A549 (cell line): Measurements from ENCODE around the gene CEP85L. TPM values are rescaled to one million over a fixed set of nuclear protein-coding genes. Genes with fewer than 3 reads are reported as not detected.

Source experiments
- ATAC-seq, 2 experiments: fragments of 200-7000 bp in 1 of 2; fragments of >200 bp in 1 of 2; cut with Nextera tagmentation in 1 of 2; cut with Tn5 transposase in 1 of 2; 3 replicates each; pipeline versions ENCODE4 v1.8.0 to v1.9.1; 2018 to 2020; ENCODE audit warnings: mild to moderate bottlenecking in 1 of 2, moderate library complexity in 1 of 2
- CTCF ChIA-PET: fragments of 300-600 bp; sonication (Branson Sonifier 250); formaldehyde crosslinking; extraction: SDS; loops from one replicate; lab custom pipeline; 2021; ENCODE audit warnings: antibody characterized with exemption, inconsistent platforms; lab: Yijun Ruan, JAX
- POLR2A ChIA-PET: fragments of 350-600 bp; formaldehyde crosslinking; extraction: SDS; loops from one replicate; lab custom pipeline; 2021; ENCODE audit warnings: antibody characterized with exemption, inconsistent platforms; lab: Yijun Ruan, JAX
- DNase-seq, 2 experiments: peaks; one replicate each; pipeline versions ENCODE4 v3.0.0 to v3.0.0-alpha.2; 2011 to 2016; ENCODE audit warnings: low read depth in 1 of 2, low spot score in 1 of 2
- FAIRE-seq: peaks from 2 replicates; lab custom pipeline; 2011; peaks lifted over from hg19 to GRCh38; lab: Jason Lieb, UNC
- H3K27ac ChIP-seq, 2 experiments: fragments of >200 bp; sonication (Bioruptor Twin); formaldehyde crosslinking; 3 replicates each; pipeline ENCODE4 v1.5.1; 2016 to 2017
- H3K4me1 ChIP-seq: fragments of >200 bp; sonication (Bioruptor Twin); formaldehyde crosslinking; 3 replicates; pipeline ENCODE4 v1.6.1; 2016
- H3K4me2 ChIP-seq: fragments of >200 bp; sonication (Bioruptor Twin); formaldehyde crosslinking; 3 replicates; pipeline ENCODE4 v1.6.1; 2016
- H3K4me3 ChIP-seq: fragments of >200 bp; sonication (Bioruptor Twin); formaldehyde crosslinking; 3 replicates; pipeline ENCODE4 v1.5.1; 2016
- H3K9me3 ChIP-seq: fragments of >200 bp; sonication (Bioruptor Twin); formaldehyde crosslinking; 3 replicates; pipeline ENCODE4 v1.6.1; 2016
- ATOH8 ChIP-seq: fragments of 250-450 bp; sonication (Bioruptor Pico); IDR thresholded peaks from 2 replicates; pipeline ENCODE4 v1.5.0; 2020; ENCODE audit warnings: low read depth, mild to moderate bottlenecking, moderate library complexity
- BCL3 ChIP-seq: fragments of >200 bp; sonication (Bioruptor Twin); formaldehyde crosslinking; IDR thresholded peaks from 3 replicates; pipeline ENCODE4 v1.6.1; 2016
- BHLHE40 ChIP-seq: IDR thresholded peaks from 2 replicates; pipeline ENCODE4 v1.6.1; 2012; ENCODE audit warnings: low read depth, low read length, inconsistent platforms
- CBX8 ChIP-seq: fragments of 200-600 bp; sonication (generic); IDR thresholded peaks from 2 replicates; pipeline ENCODE4 v1.6.1; 2016
- CHD2 ChIP-seq: fragments of 150-350 bp; IDR thresholded peaks from 2 replicates; pipeline ENCODE4 v1.6.1; 2014; ENCODE audit warnings: low read length; ENCODE audit not compliant: partially characterized antibody
- E2F6 ChIP-seq: IDR thresholded peaks from 2 replicates; pipeline ENCODE4 v1.6.1; 2012; ENCODE audit warnings: low read depth, borderline replicate concordance
- EP300 ChIP-seq, 2 experiments: fragments of >200 bp; sonication (Bioruptor Twin); formaldehyde crosslinking; IDR thresholded peaks; 2 replicates in 1 of 2; 3 replicates in 1 of 2; pipeline ENCODE4 v1.6.1; 2016 to 2017
- ESRRA ChIP-seq: fragments of 150-350 bp; IDR thresholded peaks from 2 replicates; pipeline ENCODE4 v1.6.1; 2014; ENCODE audit warnings: mild to moderate bottlenecking, low read length, borderline replicate concordance
- FOSL2 ChIP-seq, 2 experiments: fragments of 450-650 bp in 1 of 2; fragments of >200 bp in 1 of 2; sonication (Bioruptor Twin) in 1 of 2; formaldehyde crosslinking; IDR thresholded peaks; 2 replicates each; pipeline versions ENCODE4 v1.5.0 to v1.6.1; 2016 to 2020; ENCODE audit warnings: mild to moderate bottlenecking in 1 of 2, moderate library complexity in 1 of 2
- HDAC2 ChIP-seq: fragments of 200-600 bp; sonication (generic); IDR thresholded peaks from 2 replicates; pipeline ENCODE4 v1.6.1; 2016
- HMGXB4 ChIP-seq: fragments of 250-450 bp; sonication (Bioruptor Pico); IDR thresholded peaks from 2 replicates; pipeline ENCODE4 v1.5.0; 2021; ENCODE audit warnings: mild to moderate bottlenecking, moderate library complexity, borderline replicate concordance
- KDM1A ChIP-seq: fragments of 200-600 bp; sonication (generic); IDR thresholded peaks from 2 replicates; pipeline ENCODE4 v1.6.1; 2016; ENCODE audit warnings: low read depth, mild to moderate bottlenecking
- KDM5A ChIP-seq: fragments of 200-600 bp; sonication (generic); IDR thresholded peaks from 2 replicates; pipeline ENCODE4 v1.6.1; 2016; ENCODE audit warnings: antibody characterized with exemption, mild to moderate bottlenecking
- MAFK ChIP-seq: fragments of 450-650 bp; IDR thresholded peaks from 2 replicates; pipeline ENCODE4 v1.6.1; 2014; ENCODE audit not compliant: partially characterized antibody
- MAZ ChIP-seq: fragments of 150-350 bp; IDR thresholded peaks from 2 replicates; pipeline ENCODE4 v1.6.1; 2014; ENCODE audit warnings: antibody characterized with exemption, low read depth, low read length, borderline replicate concordance
- MYC ChIP-seq: IDR thresholded peaks from 2 replicates; pipeline ENCODE4 v1.6.1; 2012; ENCODE audit warnings: mild to moderate bottlenecking, inconsistent platforms, low read length, improper control_type of control experiment, borderline replicate concordance
- NFE2L2 ChIP-seq: fragments of 150-350 bp; conservative IDR thresholded peaks from 2 replicates; pipeline ENCODE4 v1.6.1; 2014; ENCODE audit warnings: low read length
- NR3C1 ChIP-seq: fragments of >200 bp; sonication (Bioruptor Twin); formaldehyde crosslinking; IDR thresholded peaks from 3 replicates; pipeline ENCODE4 v1.6.1; 2017
- PBX3 ChIP-seq: IDR thresholded peaks from 2 replicates; pipeline ENCODE4 v1.6.1; 2012
- POLR2AphosphoS2 ChIP-seq: conservative IDR thresholded peaks from 2 replicates; pipeline ENCODE4 v1.6.1; 2012; ENCODE audit warnings: low read length, improper control_type of control experiment, inconsistent platforms
- RARB ChIP-seq: fragments of 250-450 bp; sonication (Bioruptor Pico); IDR thresholded peaks from 2 replicates; pipeline ENCODE4 v1.8.0; 2021; ENCODE audit warnings: mild to moderate bottlenecking, moderate library complexity
- REST ChIP-seq: fragments of 200-600 bp; sonication (generic); IDR thresholded peaks from 2 replicates; pipeline ENCODE4 v1.6.1; 2016; ENCODE audit warnings: antibody characterized with exemption, mild to moderate bottlenecking, moderate library complexity
- ZFP36 ChIP-seq: fragments of 450-650 bp; IDR thresholded peaks from 2 replicates; pipeline ENCODE4 v1.6.1; 2014; ENCODE audit warnings: borderline replicate concordance; ENCODE audit not compliant: partially characterized antibody
- ZSCAN20 ChIP-seq: fragments of 250-450 bp; sonication (Bioruptor Pico); IDR thresholded peaks from 2 replicates; pipeline ENCODE4 v1.8.0; 2022; ENCODE audit warnings: mild to moderate bottlenecking, moderate library complexity
- WGBS: methylation state at CpG from one replicate; pipeline ENCODE4 v1.1.6; 2017; ENCODE audit errors: missing lambda C conversion rate; 5-methylcytosine and 5-hydroxymethylcytosine counted together
- polyA plus RNA-seq, 4 experiments: library from polyadenylated mRNA; depleted of rRNA in 3 of 4; stranded (reverse); fragments of >200 nt; fragmentation: RNase III in 1 of 4; extraction: RNeasy Plus Mini Kit Qiagen cat#74134 plus additional on column Dnase treatment in 1 of 4; gene quantifications; 2 replicates in 3 of 4; 3 replicates in 1 of 4; pipeline ENCODE4 v1.2.3, GENCODE V29; 2011 to 2017

Gene CEP85L
- polyA plus RNA-seq, 2 of the 4 experiments (the other 2 are of a cell fraction) = 1.3 to 3.4 TPM

GRCh38 chr6:118456982-118457381 is 194.4 kb downstream of the CEP85L start (continued):
- TF ChIP-seq BCL3 (no peak), ATOH8 (CRISPR knock-in tag) (no peak), MAFK (no peak), HMGXB4 (CRISPR knock-in tag) (no peak), PBX3 (no peak), EP300 (IDR thresholded peaks at IDR 0.05) (no peak), ZSCAN20 (CRISPR knock-in tag) (no peak), MAZ (no peak)

GRCh38 chr6:118451839-118452238 is 199.6 kb downstream of the CEP85L start:
- H3K4me3 ChIP-seq = no peak overlapping the region
- H3K4me2 ChIP-seq = no peak overlapping the region
- FAIRE-seq (no peak), DNase-seq (no peak)
- POLR2A ChIA-PET = no interaction called here
- CTCF ChIA-PET = no interaction called here
- H3K9me3 ChIP-seq = 0 out of 3 replicates have a peak, but pooled peaks cover 2% of the 10 kb centered on the region
- H3K27ac ChIP-seq = no peak overlapping the region
- TF ChIP-seq BHLHE40 (no peak), ESRRA (no peak), MYC (no peak), ZFP36 (no peak), KDM1A (no peak), CBX8 (no peak), RARB (CRISPR knock-in tag) (no peak), KDM5A (no peak), HDAC2 (no peak), ZSCAN20 (CRISPR knock-in tag) (no peak), NFE2L2 (no peak), CHD2 (no peak), MAFK (no peak)
- TF ChIP-seq, all 56 proteins: peak for 0
- H3K4me1 ChIP-seq = no peaks in the 10 kb centered on the region
- ATAC-seq = no peak

- no peak overlapping the region for H3K4me3 ChIP-seq
- ChIA-PET POLR2A (no interaction called here), CTCF (no interaction called here)
- no peaks in the 10 kb centered on the region for H3K4me1 ChIP-seq
- DNase-seq (no peak), ATAC-seq (no peak), FAIRE-seq (no peak)
- WGBS = 50% methylated on average over 1 of the region's 1 CpG
- no peak overlapping the region for H3K27ac ChIP-seq
- no peak overlapping the region for H3K4me2 ChIP-seq
- no peaks in the 10 kb centered on the region for H3K9me3 ChIP-seq
- no peak for TF ChIP-seq POLR2AphosphoS2
- no peak for TF ChIP-seq E2F6
- no peak for TF ChIP-seq ATOH8 (CRISPR knock-in tag)
- TF ChIP-seq BHLHE40 = no peak
- no peak for TF ChIP-seq ESRRA
- TF ChIP-seq REST = no peak
- no peak for TF ChIP-seq FOSL2 (IDR thresholded peaks at IDR 0.05)
- no peak for TF ChIP-seq FOSL2 (CRISPR knock-in tag; IDR thresholded peaks at IDR 0.05)
- TF ChIP-seq NR3C1 = no peak
Measured at GRCh38 chr6:118444796-118445195, 206.6 kb downstream of the CEP85L start.
